ENCODE results near the gene PSMD1.
"Not testable (repeated sequence)": the region's sequence is repeated elsewhere in the genome, so short reads cannot be mapped to it uniquely, and the experiment has no call there.

The PSMD1 gene

DNA sequence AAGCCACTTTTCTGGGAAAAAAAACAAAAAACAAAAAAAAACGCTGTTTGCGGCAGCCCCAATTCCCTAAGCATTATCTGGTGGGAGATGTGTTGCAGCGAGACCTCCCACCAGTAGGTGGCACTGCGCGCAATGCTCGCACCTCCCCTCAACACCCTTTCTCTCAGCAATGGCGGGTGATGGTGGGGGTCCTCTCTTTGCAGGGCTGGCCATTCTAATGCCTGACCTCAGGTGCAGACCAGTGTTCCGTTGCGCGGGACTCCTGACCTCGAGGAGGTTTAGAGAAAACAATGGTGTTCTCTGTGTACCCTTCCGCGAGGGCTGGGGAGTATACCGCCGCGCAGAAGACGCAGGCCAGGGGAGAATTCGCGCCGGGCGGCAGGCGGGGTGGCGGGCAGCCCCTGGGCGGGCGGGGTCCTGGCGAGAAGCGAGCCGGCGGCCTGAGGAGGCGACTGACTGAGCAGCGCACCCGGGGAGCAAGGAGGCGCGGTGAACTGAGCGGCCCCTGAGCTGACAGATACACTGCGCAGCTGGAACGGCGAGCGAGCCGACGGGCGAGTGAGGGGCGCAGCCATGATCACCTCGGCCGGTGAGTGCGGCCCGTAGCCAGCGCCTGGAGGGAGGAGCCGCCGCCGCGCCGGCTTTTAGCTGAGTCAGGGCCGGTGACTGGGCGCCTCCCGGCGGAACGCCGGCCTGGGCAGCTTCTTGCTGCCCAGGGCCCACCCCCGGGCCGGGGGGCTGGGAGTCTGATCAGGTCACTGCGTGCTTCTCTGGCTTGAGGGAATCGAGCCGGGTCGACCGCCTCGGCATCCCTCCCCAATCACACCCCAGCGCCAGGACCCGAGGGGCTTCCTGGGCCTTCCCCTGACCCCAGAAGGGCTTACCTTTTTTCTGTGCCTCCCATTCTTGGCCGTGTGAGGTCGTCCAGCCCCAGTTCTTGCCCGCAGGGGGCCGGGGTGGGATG lies at the start of gene PSMD1:
Gene PSMD1, plus strand, starts transcription at position 415 of the 964 bp plus-strand sequence. Its CDS starts 159 bp downstream, at position 574.
- DNase-seq, result peak; percentile 71 to 85

- DNase-seq, result no peak
These were observed 49.2 kb upstream of the PSMD1 start for GRCh38 chr2:231007286-231008098.

GRCh38 chr2:231008131-231008530 lies 48.5 kb upstream of the PSMD1 start:
- DNase-seq, result no peak

DNA sequence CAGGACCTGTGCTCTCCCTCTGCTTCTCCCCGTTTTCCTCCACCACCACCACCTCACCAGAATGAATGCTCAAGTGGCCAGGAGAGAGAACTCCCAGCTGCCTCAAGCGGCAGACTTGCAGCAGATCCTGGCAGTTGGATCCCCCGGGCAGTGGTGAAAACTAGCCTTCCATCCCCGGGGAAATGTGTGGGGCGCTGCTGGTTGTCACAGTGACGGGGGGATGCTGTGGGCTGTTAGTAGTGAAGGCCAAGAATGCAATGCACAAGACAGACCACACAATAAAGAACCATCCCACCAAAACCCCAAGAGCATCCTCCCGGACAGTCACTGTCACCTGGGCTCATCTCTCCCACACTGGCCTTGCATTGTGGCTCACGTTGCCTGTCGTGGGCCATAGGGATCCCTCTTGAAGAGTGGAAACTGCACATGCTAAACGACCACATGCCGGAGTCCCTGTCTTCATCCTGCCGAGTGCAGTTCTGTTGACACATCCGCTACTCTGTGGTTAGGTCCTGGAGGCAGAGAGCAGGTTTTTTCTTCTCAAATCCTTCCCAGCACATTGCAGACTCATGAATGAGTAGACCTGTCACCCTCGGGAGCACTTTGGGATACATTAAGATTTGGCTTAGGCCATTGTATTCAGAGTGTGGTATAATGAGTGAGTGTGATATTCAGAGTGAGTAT lies 47.3 kb upstream of the PSMD1 start:
- no peak for DNase-seq

DNA sequence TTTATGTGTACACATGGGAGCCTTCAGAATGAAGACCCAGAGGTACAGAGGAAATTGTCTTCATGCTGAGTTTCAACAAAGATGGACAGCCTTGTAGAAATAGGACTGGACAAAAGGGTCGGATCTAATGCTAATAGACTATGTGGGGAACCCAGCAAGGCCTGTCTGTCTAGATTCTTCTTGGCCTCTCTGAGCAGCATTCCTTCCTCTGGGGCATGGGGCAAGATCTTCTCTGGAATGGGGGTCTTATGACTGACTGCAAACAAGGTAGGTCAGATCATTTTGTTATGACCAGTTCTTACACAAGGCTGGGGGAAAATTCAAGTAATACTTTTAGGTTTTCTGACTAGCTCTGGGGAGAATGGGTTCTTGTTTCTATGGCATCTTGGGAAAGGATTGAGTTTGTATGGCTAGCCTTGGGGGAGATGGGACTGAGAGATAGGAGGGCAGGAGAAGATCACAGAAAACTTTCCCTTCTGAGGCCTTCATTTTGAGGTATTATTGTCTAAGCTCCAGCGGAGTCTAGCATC lies 46.4 kb upstream of the PSMD1 start:
- DNase-seq, result no peak

- no peak for DNase-seq
These were observed 45.1 kb upstream of the PSMD1 start for GRCh38 chr2:231011526-231011925.

- no peak for DNase-seq
These were observed 44.2 kb upstream of the PSMD1 start for GRCh38 chr2:231012463-231012862.

- no peak for DNase-seq
These were observed 42.8 kb upstream of the PSMD1 start for GRCh38 chr2:231013820-231014219.

- no peak for DNase-seq
These were observed 41.2 kb upstream of the PSMD1 start for GRCh38 chr2:231015478-231015877.

- no peak for DNase-seq
These were observed 40.7 kb upstream of the PSMD1 start for GRCh38 chr2:231015926-231016325.

GRCh38 chr2:231016566-231017230 lies 40.0 kb upstream of the PSMD1 start:
- DNase-seq, result no peak

- DNase-seq, result peak; percentile 18 to 47
These were observed 39.5 kb upstream of the PSMD1 start for GRCh38 chr2:231017231-231017598.

DNA sequence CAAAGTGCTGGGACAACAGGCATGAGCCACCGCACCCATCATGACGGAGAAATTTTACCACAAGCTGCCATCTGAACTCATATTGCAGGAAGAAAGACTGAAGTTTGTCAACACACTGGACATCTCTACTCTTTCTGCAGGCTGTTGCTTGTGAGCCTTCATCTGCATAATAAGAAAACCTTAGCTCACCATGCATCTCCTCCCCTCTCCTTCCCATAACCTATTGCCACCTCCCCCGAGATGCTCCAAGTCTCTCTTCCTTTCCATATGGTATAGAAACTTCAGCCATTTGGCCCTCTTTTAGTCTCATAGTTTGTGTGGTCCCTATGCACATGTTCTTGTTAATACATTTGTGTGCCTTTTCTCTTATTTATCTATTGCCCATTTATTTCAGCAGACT lies 38.5 kb upstream of the PSMD1 start:
- DNase-seq, result no peak

- not testable (repeated sequence) for DNase-seq
These were observed 31.6 kb upstream of the PSMD1 start for GRCh38 chr2:231025059-231025458.

DNA sequence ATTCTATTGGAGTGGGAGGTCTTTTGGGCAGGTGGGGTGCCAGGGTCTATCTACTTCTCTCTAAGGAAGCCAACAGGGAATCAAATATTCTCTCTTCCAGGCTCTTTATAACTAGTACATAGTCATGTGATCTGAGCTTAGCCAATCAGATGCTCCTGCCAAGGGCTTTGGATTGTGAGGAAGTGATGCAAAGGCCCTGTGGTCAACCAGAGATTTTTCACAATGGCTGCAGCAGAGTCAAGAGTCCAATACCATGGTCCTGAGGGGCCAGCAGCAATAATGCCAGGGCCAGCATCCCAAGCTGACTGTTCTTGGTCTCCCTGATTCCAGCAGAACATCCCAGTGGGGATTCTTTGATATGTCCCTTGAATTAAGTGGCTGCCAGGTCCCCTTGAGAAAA lies 27.8 kb upstream of the PSMD1 start:
- no peak for DNase-seq

- DNase-seq, result no peak
These were observed 27.1 kb upstream of the PSMD1 start for GRCh38 chr2:231029563-231029962.

GRCh38 chr2:231030725-231031124 lies 25.9 kb upstream of the PSMD1 start:
- DNase-seq, result no peak

DNA sequence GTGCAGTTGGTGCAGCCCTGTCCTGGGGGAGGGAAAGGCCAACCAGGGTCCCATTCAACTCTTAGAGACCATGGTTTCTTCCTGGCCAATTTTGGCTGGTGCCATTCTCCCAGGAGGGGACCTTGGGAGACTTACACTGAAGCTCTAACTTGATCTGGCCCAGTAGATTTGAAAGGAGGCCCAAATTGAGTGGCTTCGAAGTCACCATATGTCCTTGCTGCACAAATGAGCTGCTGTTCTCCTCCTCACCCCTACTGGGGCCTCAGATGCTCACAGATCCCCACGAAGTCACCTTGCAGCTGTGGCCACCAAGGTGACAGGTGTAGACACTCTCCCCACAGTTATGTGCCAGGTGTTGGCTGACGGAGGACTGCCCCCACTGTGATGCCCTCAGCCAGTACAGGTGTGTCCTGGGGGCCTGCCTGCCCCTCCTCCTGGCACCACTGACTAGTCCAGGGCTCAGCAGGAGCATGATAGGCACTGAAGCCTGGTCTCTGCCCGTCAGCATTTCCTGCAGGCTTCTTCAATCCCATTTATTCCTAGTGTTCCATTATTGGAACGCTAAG lies 24.0 kb upstream of the PSMD1 start:
- no peak for DNase-seq

DNA sequence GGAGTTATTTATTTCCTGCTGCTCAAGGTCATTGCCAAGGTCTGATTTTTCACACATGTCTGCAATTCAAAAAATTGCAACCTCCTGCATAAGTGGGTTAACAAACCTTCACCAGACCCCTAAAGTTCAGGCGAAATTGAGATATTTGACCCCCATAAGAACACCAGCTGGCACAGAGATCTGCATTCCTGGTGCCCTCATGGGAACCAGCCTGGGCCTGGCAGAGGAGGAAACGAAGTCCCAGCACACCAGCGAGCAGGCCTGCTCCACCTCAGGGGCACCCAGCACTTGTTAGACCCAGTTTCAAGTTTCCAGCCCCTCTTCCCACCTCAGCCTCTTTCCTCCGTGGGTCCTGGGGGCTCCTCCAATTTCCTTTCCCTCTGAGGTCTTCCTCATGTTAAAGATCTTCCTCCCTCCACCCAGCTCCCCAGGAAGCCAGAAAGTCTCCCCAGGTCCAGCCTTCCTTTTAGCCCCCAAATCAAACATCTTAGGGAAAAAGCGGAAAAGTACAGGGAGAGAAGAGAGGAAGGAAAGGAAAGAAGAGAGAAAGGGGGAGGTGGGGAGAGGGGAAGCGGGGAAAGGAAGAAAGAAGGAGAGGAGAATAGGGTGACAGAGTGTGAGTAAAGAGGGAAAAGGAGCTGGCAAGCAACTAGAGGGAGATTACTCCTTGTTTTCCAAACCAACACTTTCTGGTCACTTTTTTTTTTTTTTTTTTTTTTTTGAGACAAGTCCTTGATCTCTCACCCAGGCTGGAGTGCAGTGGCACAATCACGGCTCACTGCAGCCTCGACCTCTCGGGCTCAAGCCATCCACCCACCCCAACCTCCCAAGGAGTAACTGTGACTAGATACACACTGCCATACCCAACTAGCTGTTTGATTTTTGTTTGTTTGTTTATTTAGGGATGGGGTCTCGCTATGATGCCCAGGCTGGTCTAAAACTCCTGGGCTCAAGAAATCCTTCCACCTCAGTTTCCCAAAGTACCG lies 23.2 kb upstream of the PSMD1 start:
- DNase-seq, result no peak

GRCh38 chr2:231034291-231034882 lies 22.3 kb upstream of the PSMD1 start:
- DNase-seq, result peak in 1 of 2 experiments; percentile 20

All from NCI-H524 (cell line).